Erythroblast (primary cell): Measurements from ENCODE around the gene CAPN11.

Experiments used
- GATA1 ChIP-seq: IDR thresholded peaks from 2 replicates; pipeline ENCODE4 v1.6.1; 2011; ENCODE audit warnings: low read depth, mild to moderate bottlenecking, control low read depth, low read length, moderate library complexity
- POLR2A ChIP-seq: IDR thresholded peaks from 2 replicates; pipeline ENCODE4 v1.6.1; 2011; ENCODE audit warnings: mild to moderate bottlenecking, low read length

GRCh38 chr6:44233567-44234100, 75.0 kb downstream of the CAPN11 start:
- TF ChIP-seq POLR2A: no peak
- no peak for TF ChIP-seq GATA1
